ENCODE data around the gene FRY.

GRCh38 chr13:32008518-32009175 lies 22.9 kb upstream of the FRY start:
- TF ChIP-seq POLR2A (IDR thresholded peaks at IDR 0.05; ENCODE audit: low read length): no peak
- no peak for TF ChIP-seq GATA1 (IDR thresholded peaks at IDR 0.05; ENCODE audit: low read depth, low read length)

Measured in erythroblast (primary cell).